C1 segment of cervical spinal cord (tissue), 14 donors: ENCODE data around the gene UBE2F.

Source experiments
- DNase-seq, 14 donors: peaks; one replicate each; lab custom pipeline; 2025; lab: John Stamatoyannopoulos, UW

The UBE2F gene

GRCh38 chr2:237966565-237967462 is at the start of gene UBE2F:
Gene UBE2F (plus strand): TSS chr2:237967014. CDS start chr2:237973108, 6,094 bp downstream.
- DNase-seq: peak; percentile 84 to 98 (median 94)

GRCh38 chr2:237917696-237918374 is 49.0 kb upstream of the UBE2F start:
- no peak for DNase-seq

GRCh38 chr2:237919593-237919992 is 47.2 kb upstream of the UBE2F start:
- DNase-seq: peak in 2 of 14 donors; percentile 14 to 26

GRCh38 chr2:237920673-237921072 is 46.1 kb upstream of the UBE2F start:
- DNase-seq: no peak

- no peak for DNase-seq
These were observed 44.8 kb upstream of the UBE2F start for GRCh38 chr2:237921967-237922492.

- peak in 1 of 14 donors; percentile 14 for DNase-seq
These were observed 44.0 kb upstream of the UBE2F start for GRCh38 chr2:237922641-237923361.

GRCh38 chr2:237923481-237924163 is 43.2 kb upstream of the UBE2F start:
- DNase-seq: peak in 9 of 14 donors; percentile 6 to 59 (median 28)

- no peak for DNase-seq
These were observed 42.7 kb upstream of the UBE2F start for GRCh38 chr2:237924164-237924534.

- DNase-seq: no peak
These were observed 39.7 kb upstream of the UBE2F start for GRCh38 chr2:237927135-237927534.

- DNase-seq: no peak
These were observed 38.8 kb upstream of the UBE2F start for GRCh38 chr2:237927986-237928385.

- no peak for DNase-seq
These were observed 36.8 kb upstream of the UBE2F start for GRCh38 chr2:237929979-237930378.

GRCh38 chr2:237931205-237931721 is 35.6 kb upstream of the UBE2F start:
- DNase-seq: no peak

- DNase-seq: no peak
These were observed 34.1 kb upstream of the UBE2F start for GRCh38 chr2:237932731-237933131.

GRCh38 chr2:237934186-237934585 is 32.6 kb upstream of the UBE2F start:
- no peak for DNase-seq

- DNase-seq: no peak
These were observed 30.9 kb upstream of the UBE2F start for GRCh38 chr2:237935740-237936452.

GRCh38 chr2:237939251-237939650 is 27.6 kb upstream of the UBE2F start:
- no peak for DNase-seq

GRCh38 chr2:237940828-237941227 is 26.0 kb upstream of the UBE2F start:
- DNase-seq: no peak

GRCh38 chr2:237941239-237941638 is 25.6 kb upstream of the UBE2F start:
- DNase-seq: no peak

- DNase-seq: no peak
These were observed 24.3 kb upstream of the UBE2F start for GRCh38 chr2:237942513-237942899.

- peak in 3 of 14 donors; percentile 8 to 29 (median 17) for DNase-seq
These were observed 23.3 kb upstream of the UBE2F start for GRCh38 chr2:237943395-237944094.
